Heart left ventricle (tissue), 16 donors: ENCODE data around the gene PMPCB. TPM values are rescaled to one million over a fixed set of nuclear protein-coding genes. Genes with fewer than 3 reads are reported as not detected.
"Not testable (repeated sequence)": the region's sequence is repeated elsewhere in the genome, so short reads cannot be mapped to it uniquely, and the experiment has no call there.

Experiments
- ATAC-seq, 4 donors: fragments of 200-7000 bp; cut with Tn5 transposase; one replicate each; pipeline ENCODE4 v1.9.1; 2020 to 2022; ENCODE audit warnings: moderate library complexity in 4 of 4, mild to moderate bottlenecking in 3 of 4, moderate number of reproducible peaks in 1 of 4
- DNase-seq, 5 donors: peaks; one replicate each; pipeline ENCODE4 v3.0.0-alpha.2; 2020
- H3K27ac ChIP-seq, 12 donors: fragments of 200-600 bp; sonication (generic) in 4 of 12; one replicate each; pipeline versions ENCODE4 v1.5.0 to v1.8.0; 2016 to 2022; ENCODE audit warnings: mild to moderate bottlenecking in 2 of 12
- H3K27me3 ChIP-seq, 9 donors: fragments of 200-600 bp; sonication (generic) in 2 of 9; one replicate each; pipeline versions ENCODE4 v1.5.1 to v1.8.0; 2016 to 2022; ENCODE audit warnings: mild to moderate bottlenecking in 3 of 9
- H3K36me3 ChIP-seq, 9 donors: fragments of 200-600 bp; sonication (generic) in 2 of 9; one replicate each; pipeline versions ENCODE4 v1.5.0 to v1.8.0; 2018 to 2022; ENCODE audit warnings: mild to moderate bottlenecking in 2 of 9
- H3K4me1 ChIP-seq, 12 donors: fragments of 200-600 bp; sonication (generic) in 4 of 12; one replicate each; pipeline versions ENCODE4 v1.5.0 to v1.8.0; 2016 to 2022; ENCODE audit warnings: mild to moderate bottlenecking in 3 of 12
- H3K4me3 ChIP-seq, 12 donors: fragments of 200-600 bp; sonication (generic) in 4 of 12; one replicate each; pipeline versions ENCODE4 v1.5.0 to v1.8.0; 2017 to 2022; ENCODE audit warnings: mild to moderate bottlenecking in 9 of 12, moderate library complexity in 4 of 12
- H3K9me3 ChIP-seq, 12 donors: fragments of 200-600 bp; sonication (generic) in 4 of 12; one replicate each; pipeline versions ENCODE4 v1.5.0 to v1.8.0; 2016 to 2022; ENCODE audit warnings: mild to moderate bottlenecking in 1 of 12
- CTCF ChIP-seq, 12 donors: fragments of 200-600 bp; sonication (generic) in 4 of 12; IDR thresholded peaks; one replicate each; pipeline versions ENCODE4 v1.5.0 to v1.8.0; 2018 to 2022; ENCODE audit warnings: antibody characterized with exemption in 12 of 12, mild to moderate bottlenecking in 5 of 12
- POLR2A ChIP-seq, 2 donors: fragments of 450-650 bp; IDR thresholded peaks; one replicate each; pipeline ENCODE4 v1.6.1; 2017; ENCODE audit warnings: antibody characterized with exemption in 2 of 2, mild to moderate bottlenecking in 2 of 2, moderate library complexity in 2 of 2
- whole genome bisulfite sequencing, 4 donors: extraction: QIAGEN DNeasy Blood & Tissue Kit in 2 of 4; methylation state at CpG; one replicate each; pipeline versions ENCODE4 v1.1.5 to v1.1.7; 2013 to 2018; 5-methylcytosine and 5-hydroxymethylcytosine counted together
- intact Hi-C, 10 donors: fragments of 100-400 bp; cut with DNase I; formaldehyde crosslinking; loops; one replicate each; pipeline versions ENCODE4 v1.11.1 to v1.14.2; 2022
- long read RNA-seq, 3 donors: library from polyadenylated mRNA; unstranded; transcript quantifications; one replicate each; pipeline ENCODE4 v2.0.0, GENCODE V29; 2020 to 2021
- polyA plus RNA-seq, 2 donors: library from polyadenylated mRNA; stranded (reverse); fragments of 200-250 nt; gene quantifications; one replicate each; pipeline ENCODE4 v1.2.3, GENCODE V29; 2013
- total RNA-seq, 9 donors: library from RNA; depleted of rRNA in 2 of 9; stranded (reverse); fragments of >200 nt in 2 of 9; fragmentation: NEBNext Ultra II Directional in 3 of 9; extraction: Animal tissue kit (Norgen Biotek cat#: 25700) in 3 of 9; gene quantifications; one replicate each; pipeline versions ENCODE4 v1.1.0 to v1.2.4, GENCODE V29; 2016 to 2023
- donor health status: ischemic (EF 13 %, LVEDD 7.1; RV severe dilation, severe dysfunction).
- donor health status: healthy with polysubstance abuse.
- donor health status: DM: no; HTN: yes; CAD: no.
- donor health status: DM: no; HTN: no; CAD: no.
- donor health status: ischemic (EF 25% LVEDD 6.9; RV normal size, moderate dysfunction).
- donor health status: ischemic (EF 25% LVEDD 5.7; RV mildly dilated, moderate dysfunction).
- donor health status: healthy.
- donor health status: DM: yes; HTN: yes; CAD: no.
- donor health status: ischemic (EF 35%, LVEDD 5.7; RV mildly dilated, moderate dysfunction).
- donor health status: nonischemic (EF 11% LVEDD 7.7; RV severe dilation, severe dysfunction).
- donor health status: DM: yes; HTN: yes; CAD: no.
- donor health status: PGD.
- donor health status: ischemic (EF 29% LVEDD 5.4; RV normal size, mild dysfunction).
- donor health status: nonischemic (EF 23%, LVEDD 6.1; RV moderate dilation, normal function).

The PMPCB gene
- total RNA-seq (10 to 100 TPM; 57.8 to 95.7 (median 73.3) TPM), polyA plus RNA-seq (10 to 100 TPM; 57.4 to 65.5 TPM)
- long read RNA-seq, donor 1, transcript PMPCB-201 (13 exons, 2,472 nt) = major isoform, 85 of 98 reads
- long read RNA-seq, donor 1, partial matches to known transcripts = 2 of 98 reads
- long read RNA-seq, donor 1, other reads (novel, unspliced or antisense) = 8 of 98 reads
- long read RNA-seq, donor 2, transcript PMPCB-201 (13 exons, 2,472 nt) = major isoform, 260 of 301 reads
- long read RNA-seq, donor 2, transcript PMPCB-202 (12 exons, 1,714 nt) = minor isoform, 16 of 301 reads
- long read RNA-seq, donor 2, partial matches to known transcripts = 5 of 301 reads
- long read RNA-seq, donor 2, other reads (novel, unspliced or antisense) = 20 of 301 reads
- long read RNA-seq, donor 3, transcript PMPCB-201 (13 exons, 2,472 nt) = major isoform, 50 of 59 reads
- long read RNA-seq, donor 3, partial matches to known transcripts = 3 of 59 reads
- long read RNA-seq, donor 3, other reads (novel, unspliced or antisense) = 5 of 59 reads

GRCh38 chr7:103296901-103297836 is at the start of gene PMPCB:
PMPCB (plus strand) TSS chr7:103297435; CDS start chr7:103297460, 25 bp downstream.
- Histone ChIP-seq H3K27me3 (no peaks in the 10 kb centered on the region), H3K4me1 (peaks cover 4 to 25% (median 17%) of the 10 kb centered on the region in 12 donors), H3K4me3 (peak within 1 kb of the TSS; percentile 78 to 97 (median 90)), H3K9me3 (no peaks in the 10 kb centered on the region), H3K27ac (peak within 1 kb of the TSS in 11 of 12 donors; percentile 77 to 91 (median 81)), H3K36me3 (peaks cover 0 to 37% (median 34%) of the 10 kb centered on the region in 9 donors)
- ATAC-seq = peak; percentile 94 to 98 (median 98)
- TF ChIP-seq CTCF (IDR thresholded peaks at IDR 0.05) (peak; percentile 94 to 98 (median 98)), POLR2A (IDR thresholded peaks at IDR 0.05) (peak in 1 of 2 donors; percentile 38)
- 2 to 5% (median 2%) methylated on average over 22 to 52 of the region's 52 CpGs for WGBS, 4 donors
- intact Hi-C loops = loop anchor here in 6 of 10 donors (2.0 to 10.0 kb wide), 6 partner anchors 45 to 238 kb away; partner anchors contain the start of genes DNAJC2 (in 4 of the 6), NAPEPLD (in 2 of the 6) and PSMC2 (in 2 of the 6)
- DNase-seq = peak; percentile 94 to 97 (median 96)

GRCh38 chr7:103253699-103254506 is 43.3 kb upstream of the PMPCB start:
- H3K9me3 ChIP-seq, H3K27ac ChIP-seq, DNase-seq, ATAC-seq, H3K27me3 ChIP-seq, H3K4me1 ChIP-seq, H3K4me3 ChIP-seq, H3K36me3 ChIP-seq, intact Hi-C loops: not testable (repeated sequence)
- WGBS, 4 donors = 22 to 38% (median 26%) methylated on average over 3 of the region's 3 CpGs

- DNase-seq, intact Hi-C loops: not testable (repeated sequence)
- 89 to 96% (median 92%) methylated on average over 2 of the region's 2 CpGs for WGBS, 4 donors
Observed at GRCh38 chr7:103264054-103264453, 33.2 kb upstream of the PMPCB start.

GRCh38 chr7:103266229-103266628 is 31.0 kb upstream of the PMPCB start:
- H3K27me3 ChIP-seq, H3K27ac ChIP-seq, H3K4me1 ChIP-seq, ATAC-seq, H3K36me3 ChIP-seq, H3K9me3 ChIP-seq, DNase-seq, H3K4me3 ChIP-seq, intact Hi-C loops: not testable (repeated sequence)
- 35 to 40% (median 37%) methylated on average over 2 of the region's 2 CpGs for WGBS, 4 donors

More at GRCh38 chr7:103264054-103264453, 33.2 kb upstream of the PMPCB start:
- not testable (repeated sequence) for H3K27ac ChIP-seq, H3K9me3 ChIP-seq, H3K27me3 ChIP-seq, ATAC-seq, H3K4me1 ChIP-seq, H3K36me3 ChIP-seq, H3K4me3 ChIP-seq

- H3K27ac ChIP-seq, DNase-seq, H3K4me1 ChIP-seq, intact Hi-C loops, ATAC-seq, H3K9me3 ChIP-seq, H3K4me3 ChIP-seq, H3K36me3 ChIP-seq, H3K27me3 ChIP-seq: not testable (repeated sequence)
- 91 to 93% (median 92%) methylated on average over 6 of the region's 6 CpGs for WGBS, 4 donors
Observed at GRCh38 chr7:103273374-103273773, 23.9 kb upstream of the PMPCB start.

- H3K36me3 ChIP-seq, ATAC-seq, H3K9me3 ChIP-seq, intact Hi-C loops, DNase-seq, H3K4me3 ChIP-seq, H3K27ac ChIP-seq, H3K27me3 ChIP-seq: not testable (repeated sequence)
- WGBS, 4 donors = 96 to 100% (median 97%) methylated on average over 4 to 24 of the region's 24 CpGs
- peaks cover 0 to 11% (median 1%) of the 10 kb centered on the region in 12 donors for H3K4me1 ChIP-seq
Observed at GRCh38 chr7:103274867-103275266, 22.4 kb upstream of the PMPCB start.

- H3K27ac ChIP-seq, H3K27me3 ChIP-seq, intact Hi-C loops, H3K36me3 ChIP-seq, DNase-seq, H3K9me3 ChIP-seq, H3K4me3 ChIP-seq, ATAC-seq: not testable (repeated sequence)
- peaks cover 0 to 20% (median 1%) of the 10 kb centered on the region in 12 donors for H3K4me1 ChIP-seq
- WGBS, 4 donors = 65 to 82% (median 74%) methylated on average over 2 of the region's 2 CpGs
Observed at GRCh38 chr7:103278195-103278594, 19.0 kb upstream of the PMPCB start.

- WGBS, 4 donors = 0 to 2% (median 1%) methylated on average over 8 to 12 of the region's 12 CpGs
- H3K36me3 ChIP-seq, intact Hi-C loops, H3K9me3 ChIP-seq, DNase-seq, H3K27me3 ChIP-seq: not testable (repeated sequence)
- Histone ChIP-seq H3K4me3 (peak overlapping the region; percentile 31 to 83 (median 60)), H3K27ac (peak overlapping the region in 5 of 12 donors; percentile 32 to 68 (median 53)), H3K4me1 (peaks cover 0 to 20% (median 1%) of the 10 kb centered on the region in 12 donors)
- ATAC-seq = peak; percentile 15 to 61 (median 45)
Observed at GRCh38 chr7:103279636-103279962, 17.6 kb upstream of the PMPCB start.
